Thymus (tissue), 11 donors: ENCODE data around the gene RBPJ. TPM values are rescaled to one million over a fixed set of nuclear protein-coding genes. Genes with fewer than 3 reads are reported as not detected.

Experiments used
- DNase-seq, 9 donors: peaks; one replicate each; pipeline ENCODE4 v3.0.0-alpha.2; 2013; ENCODE audit warnings: low spot score in 9 of 9, low read depth in 6 of 9, missing footprints in 1 of 9
- H3K27ac ChIP-seq, 2 donors: one replicate each; pipeline ENCODE4 v1.5.1; 2013; ENCODE audit warnings: control low read depth in 1 of 2, low read depth in 1 of 2, low read length in 1 of 2, mild to moderate bottlenecking in 1 of 2, moderate library complexity in 1 of 2
- H3K27me3 ChIP-seq, 2 donors: one replicate each; pipeline ENCODE4 v1.5.1; 2013; ENCODE audit warnings: low read length in 1 of 2; ENCODE audit not compliant: control insufficient read depth in 2 of 2, insufficient read depth in 1 of 2
- H3K36me3 ChIP-seq, 2 donors: one replicate each; pipeline ENCODE4 v1.5.1; 2013; ENCODE audit warnings: low read length in 1 of 2, mild to moderate bottlenecking in 1 of 2, moderate library complexity in 1 of 2; ENCODE audit not compliant: control insufficient read depth in 2 of 2, insufficient read depth in 2 of 2
- H3K4me1 ChIP-seq, 2 donors: one replicate each; pipeline ENCODE4 v1.5.1; 2013; ENCODE audit warnings: low read length in 2 of 2; ENCODE audit not compliant: control insufficient read depth in 2 of 2, insufficient read depth in 2 of 2
- H3K4me3 ChIP-seq, 2 donors: one replicate each; pipeline ENCODE4 v1.5.1; 2013; ENCODE audit warnings: low read length in 2 of 2, control low read depth in 1 of 2, mild to moderate bottlenecking in 1 of 2
- H3K9me3 ChIP-seq, 2 donors: one replicate each; pipeline ENCODE4 v1.5.1; 2013; ENCODE audit warnings: low read length in 1 of 2, mild to moderate bottlenecking in 1 of 2; ENCODE audit not compliant: control insufficient read depth in 2 of 2, insufficient read depth in 1 of 2
- WGBS: extraction: QIAGEN DNeasy Blood & Tissue Kit; methylation state at CpG from one replicate; pipeline ENCODE4 v1.1.7; 2013; 5-methylcytosine and 5-hydroxymethylcytosine counted together
- polyA plus RNA-seq: library from polyadenylated mRNA; stranded (reverse); fragments of 200-250 nt; gene quantifications from one replicate; pipeline ENCODE4 v1.2.3, GENCODE V29; 2013
- total RNA-seq: library from RNA; stranded (reverse); fragments of 120-200 nt; gene quantifications from one replicate; pipeline ENCODE4 v1.2.4, GENCODE V29; 2013
- donor health status: healthy.

RBPJ gene
- total and polyA plus RNA-seq, 2 donors = 42.1 to 46.8 TPM

DNA sequence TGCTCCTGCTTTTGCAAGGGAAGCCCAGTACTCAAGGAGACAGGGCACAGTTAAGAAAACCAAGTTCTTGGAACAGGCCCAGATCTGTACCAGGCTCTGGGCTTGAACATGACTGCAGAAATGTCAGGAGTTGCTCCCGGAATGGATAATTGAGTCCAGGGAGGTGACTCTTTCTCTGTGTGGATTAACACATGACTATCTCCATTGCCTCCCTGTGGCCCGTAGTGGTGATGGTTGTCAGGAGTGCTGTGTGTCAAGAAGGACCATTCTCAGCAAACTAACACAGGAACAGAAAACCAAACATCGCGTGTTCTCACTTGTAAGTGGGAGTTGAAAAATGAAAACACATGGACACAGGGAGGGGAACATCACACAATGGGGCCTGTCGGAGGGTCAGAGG lies 129.6 kb downstream of the RBPJ start:
- Histone ChIP-seq H3K27ac (no peak overlapping the region), H3K36me3 (no peaks in the 10 kb centered on the region), H3K4me3 (no peak overlapping the region), H3K4me1 (peaks cover 0 to 16% of the 10 kb centered on the region in 2 donors), H3K27me3 (no peaks in the 10 kb centered on the region), H3K9me3 (peaks cover 0 to 4% of the 10 kb centered on the region in 2 donors)
- 97% methylated on average over 5 of the region's 5 CpGs for WGBS
- no peak for DNase-seq

DNA sequence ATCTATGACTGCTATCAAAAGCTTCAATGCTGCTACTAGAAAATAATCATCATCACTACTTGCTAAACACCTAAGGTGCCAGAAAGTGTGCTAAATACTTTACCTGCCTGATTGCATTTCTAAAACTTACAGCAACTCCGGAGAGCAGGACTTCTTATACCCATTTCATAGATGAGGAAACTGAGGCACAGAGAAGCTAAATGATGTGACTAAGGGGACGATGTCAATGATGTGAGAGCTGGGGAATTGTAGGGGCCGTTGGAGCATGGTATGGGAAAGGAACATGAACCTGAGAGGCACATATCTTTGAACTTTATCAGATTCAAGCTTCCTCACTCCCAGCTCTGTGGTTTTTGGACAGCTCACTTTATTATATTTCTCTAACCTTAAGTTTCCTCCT lies 130.8 kb downstream of the RBPJ start:
- 64% methylated on average over 3 of the region's 3 CpGs for WGBS
- no peaks in the 10 kb centered on the region for H3K27me3 ChIP-seq

DNA sequence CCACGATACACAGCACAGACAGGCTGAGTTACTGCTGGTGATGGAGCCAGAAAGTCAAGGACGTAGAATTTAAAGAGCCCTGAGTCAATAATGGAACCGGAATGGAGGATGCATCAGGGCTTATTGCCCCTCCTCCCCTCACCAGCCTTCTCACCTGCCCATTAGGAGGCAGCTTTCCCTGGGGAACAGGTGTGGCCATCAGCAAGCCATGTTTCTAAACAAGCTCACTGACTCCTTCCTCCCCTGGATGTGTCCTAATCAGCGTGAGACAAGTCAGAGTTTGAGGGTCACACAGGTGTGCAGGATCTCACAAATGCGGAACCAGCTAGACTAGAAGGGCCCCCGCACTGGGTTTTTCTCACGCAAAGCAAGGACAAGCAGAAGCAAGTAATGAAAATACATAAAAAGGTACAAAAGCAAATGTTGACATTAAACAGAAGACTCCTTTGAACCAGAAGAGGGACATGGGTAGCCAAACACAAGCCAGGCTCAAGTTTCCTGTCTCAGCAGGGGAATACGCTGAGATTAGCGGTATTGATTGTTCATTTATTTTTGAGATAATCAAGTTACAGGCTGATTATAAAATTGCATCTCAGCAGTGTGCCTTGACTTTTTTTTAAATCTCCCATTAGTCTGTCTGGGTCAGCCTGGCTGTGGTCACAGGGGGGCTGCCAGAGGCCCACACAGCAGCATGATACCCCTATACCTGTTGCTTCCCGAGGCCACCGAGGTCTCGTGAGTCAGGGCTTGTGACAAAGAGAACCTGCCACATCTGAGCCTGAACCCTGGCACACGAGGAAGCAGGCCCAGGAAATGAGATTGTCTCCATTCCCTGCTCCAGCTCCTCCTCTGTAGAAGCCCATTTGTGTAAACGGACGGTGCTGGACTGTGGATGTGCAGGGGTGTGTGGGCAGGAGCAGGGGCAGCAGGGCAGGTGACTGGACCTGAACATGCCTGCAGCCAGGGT lies 132.0 kb downstream of the RBPJ start:
- peak in 1 of 9 donors; percentile 14 for DNase-seq
- 90% methylated on average over 15 of the region's 15 CpGs for WGBS
- Histone ChIP-seq H3K4me3 (no peak overlapping the region), H3K4me1 (peaks cover 0 to 25% of the 10 kb centered on the region in 2 donors), H3K27me3 (no peaks in the 10 kb centered on the region), H3K36me3 (no peaks in the 10 kb centered on the region), H3K9me3 (peaks cover 0 to 4% of the 10 kb centered on the region in 2 donors), H3K27ac (no peak overlapping the region)

More for the DNA sequence above, 130.8 kb downstream of the RBPJ start:
- H3K27ac ChIP-seq = no peak overlapping the region
- DNase-seq = no peak
- no peak overlapping the region for H3K4me3 ChIP-seq
- H3K9me3 ChIP-seq = peaks cover 0 to 4% of the 10 kb centered on the region in 2 donors
- peaks cover 0 to 16% of the 10 kb centered on the region in 2 donors for H3K4me1 ChIP-seq
- H3K36me3 ChIP-seq = no peaks in the 10 kb centered on the region

DNA sequence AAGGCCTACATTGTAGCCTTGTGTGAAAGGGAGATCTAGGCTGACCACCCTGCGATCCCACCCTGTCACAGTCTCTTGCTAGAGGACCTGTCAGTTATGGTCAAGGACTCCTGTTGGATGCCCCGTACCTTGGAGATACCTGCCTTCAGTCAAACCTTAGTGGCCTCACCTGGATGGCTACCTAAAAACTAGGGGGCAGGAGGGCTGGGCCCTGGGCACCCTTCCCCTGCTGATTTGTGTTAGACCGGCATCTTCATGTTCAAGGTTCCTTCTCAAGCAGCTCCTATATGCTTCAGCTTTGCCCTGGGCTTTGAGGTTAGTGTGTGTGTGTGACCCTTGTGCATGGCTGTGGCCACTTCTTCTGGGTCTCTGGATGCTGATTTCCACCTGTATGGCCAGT lies 134.1 kb downstream of the RBPJ start:
- Histone ChIP-seq H3K4me3 (no peak overlapping the region), H3K27ac (no peak overlapping the region), H3K27me3 (no peaks in the 10 kb centered on the region), H3K36me3 (no peaks in the 10 kb centered on the region), H3K9me3 (peaks cover 0 to 4% of the 10 kb centered on the region in 2 donors), H3K4me1 (peaks cover 3 to 41% of the 10 kb centered on the region in 2 donors)
- WGBS = 98% methylated on average over 3 of the region's 3 CpGs
- no peak for DNase-seq

DNA sequence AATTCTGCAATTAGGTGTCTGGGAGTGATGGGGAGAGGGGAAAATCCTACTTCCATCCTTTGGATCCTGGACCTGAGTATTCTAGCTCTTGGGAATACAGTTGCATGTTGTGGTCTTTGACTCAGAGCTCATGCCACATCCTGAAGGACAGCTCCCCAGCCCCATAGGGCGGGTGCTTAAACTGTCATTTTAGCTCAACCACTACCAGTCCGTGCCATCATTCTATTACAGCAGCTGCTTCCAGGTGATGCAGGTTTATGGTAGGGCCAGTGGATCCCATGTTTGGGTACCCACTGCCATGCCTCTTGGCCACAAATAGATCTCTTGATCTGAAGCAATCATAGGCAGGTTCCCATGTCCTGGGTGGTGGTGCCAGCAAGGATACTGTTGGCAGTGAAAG lies 134.8 kb downstream of the RBPJ start:
- WGBS = 93% methylated on average over 2 of the region's 2 CpGs
- Histone ChIP-seq H3K4me3 (no peak overlapping the region), H3K4me1 (peaks cover 3 to 41% of the 10 kb centered on the region in 2 donors), H3K36me3 (no peaks in the 10 kb centered on the region), H3K27ac (no peak overlapping the region), H3K27me3 (no peaks in the 10 kb centered on the region), H3K9me3 (peaks cover 0 to 4% of the 10 kb centered on the region in 2 donors)
- no peak for DNase-seq

DNA sequence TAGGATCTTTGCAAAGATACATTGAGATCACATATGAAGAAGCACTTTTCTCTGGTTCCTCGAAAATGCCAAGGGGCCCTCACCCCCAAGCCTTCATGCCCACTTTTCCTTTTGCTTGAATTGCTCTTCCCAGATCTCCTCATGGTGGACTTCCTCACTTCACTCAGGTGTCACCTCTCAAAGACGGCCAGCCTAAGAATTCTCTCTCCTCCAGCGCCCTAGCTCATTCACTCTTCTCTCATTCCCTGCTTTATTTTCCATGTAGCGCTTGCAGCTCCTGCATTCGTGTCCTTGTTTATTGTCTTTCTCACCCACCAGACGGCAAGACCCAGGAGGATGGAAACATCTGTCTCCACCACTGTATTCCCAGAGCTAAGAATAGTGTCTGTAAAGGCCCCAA lies 136.6 kb downstream of the RBPJ start:
- H3K27ac ChIP-seq = peak overlapping the region in 1 of 2 donors; percentile 88
- H3K4me3 ChIP-seq = no peak overlapping the region
- 96% methylated on average over 6 of the region's 6 CpGs for WGBS
- H3K9me3 ChIP-seq = peaks cover 0 to 4% of the 10 kb centered on the region in 2 donors
- H3K4me1 ChIP-seq = peaks cover 3 to 35% of the 10 kb centered on the region in 2 donors
- no peaks in the 10 kb centered on the region for H3K27me3 ChIP-seq
- no peaks in the 10 kb centered on the region for H3K36me3 ChIP-seq
- no peak for DNase-seq

DNA sequence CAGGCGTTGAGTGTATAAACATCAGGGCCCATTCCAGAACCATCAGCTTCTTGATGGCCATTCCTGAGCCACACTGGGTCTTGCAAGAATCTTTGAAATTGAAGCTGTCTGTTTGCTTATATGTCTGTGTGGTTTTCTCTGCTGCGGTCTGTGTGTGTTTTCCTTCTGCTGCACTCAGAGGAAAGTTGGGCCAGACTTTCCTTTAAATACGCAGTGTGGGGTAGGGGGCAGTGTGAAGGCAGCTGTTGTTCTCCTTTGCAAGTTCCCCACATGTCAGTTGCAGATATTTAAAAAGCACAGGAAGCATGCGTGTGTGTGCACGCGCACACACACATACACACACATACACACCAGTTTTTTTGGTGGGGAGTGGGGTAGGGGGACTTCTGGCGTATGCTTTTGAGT lies 137.3 kb downstream of the RBPJ start:
- Histone ChIP-seq H3K4me3 (no peak overlapping the region), H3K36me3 (no peaks in the 10 kb centered on the region), H3K4me1 (peaks cover 3 to 27% of the 10 kb centered on the region in 2 donors), H3K27ac (peak overlapping the region in 1 of 2 donors; percentile 88), H3K9me3 (peaks cover 0 to 4% of the 10 kb centered on the region in 2 donors), H3K27me3 (no peaks in the 10 kb centered on the region)
- 14% methylated on average over 7 of the region's 7 CpGs for WGBS
- DNase-seq = peak; percentile 48 to 87 (median 65)

DNA sequence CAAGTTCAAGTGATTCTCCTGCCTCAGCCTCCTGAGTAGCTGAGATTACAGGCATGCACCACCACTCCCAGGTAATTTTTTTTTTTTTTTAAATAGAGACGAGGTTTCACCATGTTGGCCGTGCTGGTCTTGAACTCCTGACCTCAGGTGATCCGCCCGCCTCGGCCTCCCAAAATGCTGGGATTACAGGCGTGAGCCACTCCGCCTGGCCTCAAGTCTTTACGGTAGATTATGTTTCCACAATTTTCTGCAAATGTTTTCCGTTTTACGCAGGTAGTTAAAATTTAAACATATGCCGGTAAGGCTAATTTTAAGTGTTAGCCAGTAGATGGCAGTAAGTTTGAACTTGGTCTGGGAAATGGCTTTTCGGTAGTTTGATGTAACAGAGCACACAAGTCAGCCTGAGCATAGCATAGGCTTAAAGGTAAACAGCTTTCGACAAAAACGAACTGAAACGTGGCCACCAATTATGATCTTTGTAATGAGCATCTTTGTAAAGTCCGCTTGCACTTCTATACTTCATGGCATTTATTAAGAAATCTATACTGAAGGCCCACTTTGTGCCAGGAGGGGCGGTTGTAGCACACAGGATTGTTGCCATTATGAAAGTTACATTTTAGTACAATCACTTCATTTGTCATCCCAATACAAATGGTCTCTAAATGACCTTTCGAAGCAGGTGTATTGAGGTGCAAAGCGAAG lies 138.4 kb downstream of the RBPJ start:
- WGBS = 45% methylated on average over 19 of the region's 19 CpGs
- H3K4me3 ChIP-seq = no peak overlapping the region

More for the DNA sequence above, 138.4 kb downstream of the RBPJ start:
- Histone ChIP-seq H3K4me1 (peaks cover 3 to 27% of the 10 kb centered on the region in 2 donors), H3K27me3 (no peaks in the 10 kb centered on the region), H3K27ac (peak overlapping the region in 1 of 2 donors; percentile 88), H3K9me3 (peaks cover 0 to under 1% of the 10 kb centered on the region in 2 donors), H3K36me3 (no peaks in the 10 kb centered on the region)
- peak in 8 of 9 donors; percentile 31 to 77 (median 46) for DNase-seq
